Heart right ventricle (tissue), 16 donors: ENCODE results near the gene SCAF8. TPM values are rescaled to one million over a fixed set of nuclear protein-coding genes. Genes with fewer than 3 reads are reported as not detected.

Source experiments
- ATAC-seq, 8 donors: fragments of 200-7000 bp; cut with Tn5 transposase; one replicate each; pipeline ENCODE4 v1.9.1; 2020; ENCODE audit warnings: mild to moderate bottlenecking in 8 of 8, moderate library complexity in 8 of 8, moderate number of reproducible peaks in 1 of 8
- DNase-seq, 2 donors: peaks; one replicate each; pipeline ENCODE4 v3.0.0-alpha.2; 2020
- H3K27ac ChIP-seq, 10 donors: fragments of 200-600 bp; sonication (generic) in 2 of 10; one replicate each; pipeline versions ENCODE4 v1.5.0 to v1.8.0; 2020 to 2022; ENCODE audit warnings: mild to moderate bottlenecking in 3 of 10
- H3K27me3 ChIP-seq, 7 donors: fragments of 200-600 bp; one replicate each; pipeline ENCODE4 v1.8.0; 2021 to 2022; ENCODE audit warnings: mild to moderate bottlenecking in 2 of 7
- H3K36me3 ChIP-seq, 9 donors: fragments of 200-600 bp; sonication (generic) in 1 of 9; one replicate each; pipeline versions ENCODE4 v1.5.0 to v1.8.0; 2020 to 2022; ENCODE audit warnings: mild to moderate bottlenecking in 2 of 9
- H3K4me1 ChIP-seq, 9 donors: fragments of 200-600 bp; sonication (generic) in 1 of 9; one replicate each; pipeline versions ENCODE4 v1.5.0 to v1.8.0; 2020 to 2022; ENCODE audit warnings: mild to moderate bottlenecking in 4 of 9
- H3K4me3 ChIP-seq, 10 donors: fragments of 200-600 bp; sonication (generic) in 2 of 10; one replicate each; pipeline versions ENCODE4 v1.5.0 to v1.8.0; 2020 to 2022; ENCODE audit warnings: mild to moderate bottlenecking in 7 of 10, moderate library complexity in 2 of 10
- H3K9me3 ChIP-seq, 11 donors: fragments of 200-600 bp in 10 of 11; sonication (generic) in 2 of 11; one replicate each; pipeline versions ENCODE4 v1.5.0 to v1.8.0; 2013 to 2022; ENCODE audit warnings: mild to moderate bottlenecking in 2 of 11, control low read depth in 1 of 11, moderate library complexity in 1 of 11
- CTCF ChIP-seq, 9 donors: fragments of 200-600 bp; sonication (generic) in 2 of 9; IDR thresholded peaks; one replicate each; pipeline versions ENCODE4 v1.5.0 to v1.8.0; 2021 to 2022; ENCODE audit warnings: antibody characterized with exemption in 9 of 9, mild to moderate bottlenecking in 5 of 9, moderate library complexity in 1 of 9
- WGBS, 2 donors: extraction: QIAGEN DNeasy Blood & Tissue Kit; methylation state at CpG; one replicate each; pipeline ENCODE4 v1.1.7; 2013; ENCODE audit warnings: inconsistent platforms in 1 of 2; 5-methylcytosine and 5-hydroxymethylcytosine counted together
- intact Hi-C, 10 donors: fragments of 100-400 bp; cut with DNase I; formaldehyde crosslinking; loops; one replicate each; pipeline versions ENCODE4 v1.11.1 to v1.14.2; 2022
- polyA plus RNA-seq, 2 donors: library from polyadenylated mRNA; stranded (reverse); fragments of 200-250 nt; gene quantifications; one replicate each; pipeline ENCODE4 v1.2.3, GENCODE V29; 2013
- total RNA-seq, 10 donors: library from RNA; stranded (reverse); fragmentation: NEBNext Ultra II Directional in 3 of 10; extraction: Animal tissue kit (Norgen Biotek cat#: 25700) in 3 of 10; gene quantifications; one replicate each; pipeline versions ENCODE4 v1.2.1 to v1.2.4, GENCODE V29; 2021 to 2023
- donor health status: Arrhythmogenic right ventricular cardiomyopathy.
- donor health status: ischemic (EF 13 %, LVEDD 7.1; RV severe dilation, severe dysfunction).
- donor health status: healthy with polysubstance abuse.
- donor health status: DM: no; HTN: yes; CAD: no.
- donor health status: DM: no; HTN: no; CAD: no.
- donor health status: ischemic (EF 25% LVEDD 6.9; RV normal size, moderate dysfunction).
- donor health status: ischemic (EF 25% LVEDD 5.7; RV mildly dilated, moderate dysfunction).
- donor health status: healthy.
- donor health status: DM: yes; HTN: yes; CAD: no.
- donor health status: Ischemic cardiomyopathy.
- donor health status: ischemic (EF 35%, LVEDD 5.7; RV mildly dilated, moderate dysfunction).
- donor health status: nonischemic (EF 11% LVEDD 7.7; RV severe dilation, severe dysfunction).
- donor health status: DM: yes; HTN: yes; CAD: no.
- donor health status: PGD.
- donor health status: ischemic (EF 29% LVEDD 5.4; RV normal size, mild dysfunction).
- donor health status: nonischemic (EF 23%, LVEDD 6.1; RV moderate dilation, normal function).

The SCAF8 gene
- total and polyA plus RNA-seq, 12 donors, result 6.7 to 96.1 (median 62.8) TPM

GRCh38 chr6:154847318-154847717 lies 114.1 kb downstream of the SCAF8 start:
- H3K4me1 ChIP-seq, result peaks cover 0 to 49% (median 22%) of the 10 kb centered on the region in 9 donors
- no peak for TF ChIP-seq CTCF (IDR thresholded peaks at IDR 0.05)
- H3K27ac ChIP-seq, result no peak overlapping the region
- ATAC-seq (no peak), DNase-seq (no peak)
- H3K27me3 ChIP-seq, result no peaks in the 10 kb centered on the region
- 92 to 96% methylated on average over 2 of the region's 2 CpGs for WGBS, 2 donors
- no peaks in the 10 kb centered on the region for H3K36me3 ChIP-seq
- intact Hi-C loops, result loop anchor here in 1 of 10 donors (5.0 kb wide), 1 partner anchor 1995 kb away; no protein-coding TSS in a partner anchor
- H3K9me3 ChIP-seq, result peaks cover 0 to 9% (median 0%) of the 10 kb centered on the region in 11 donors
- no peak overlapping the region for H3K4me3 ChIP-seq

- peaks cover 0 to 37% (median 10%) of the 10 kb centered on the region in 9 donors for H3K4me1 ChIP-seq
- DNase-seq (no peak), ATAC-seq (no peak)
- no peak for TF ChIP-seq CTCF (IDR thresholded peaks at IDR 0.05)
- no peak overlapping the region for H3K27ac ChIP-seq
- no peak overlapping the region for H3K4me3 ChIP-seq
- H3K36me3 ChIP-seq, result peaks cover 0 to 8% (median 0%) of the 10 kb centered on the region in 9 donors
- no peaks in the 10 kb centered on the region for H3K27me3 ChIP-seq
- H3K9me3 ChIP-seq, result peaks cover 0 to 9% (median 0%) of the 10 kb centered on the region in 11 donors
- intact Hi-C loops, result loop anchor here in 1 of 10 donors (5.0 kb wide), 1 partner anchor 1994 kb away; no protein-coding TSS in a partner anchor
Observed at GRCh38 chr6:154848580-154848979, 115.4 kb downstream of the SCAF8 start.

- Histone ChIP-seq H3K27ac (no peak overlapping the region), H3K4me1 (peaks cover 0 to 28% (median 2%) of the 10 kb centered on the region in 9 donors), H3K4me3 (no peak overlapping the region), H3K27me3 (no peaks in the 10 kb centered on the region), H3K9me3 (peaks cover 0 to 9% (median 0%) of the 10 kb centered on the region in 11 donors), H3K36me3 (peaks cover 0 to 8% (median 0%) of the 10 kb centered on the region in 9 donors)
- no peak for DNase-seq
- intact Hi-C loops, result loop anchor here in 1 of 10 donors (5.0 kb wide), 1 partner anchor 1993 kb away; no protein-coding TSS in a partner anchor
- no peak for TF ChIP-seq CTCF (IDR thresholded peaks at IDR 0.05)
- 90 to 100% methylated on average over 1 of the region's 1 CpG for WGBS, 2 donors
- ATAC-seq, result no peak
Observed at GRCh38 chr6:154849475-154849874, 116.3 kb downstream of the SCAF8 start.

- H3K27ac ChIP-seq, result no peak overlapping the region
- H3K4me3 ChIP-seq, result no peak overlapping the region
- peaks cover 0 to 8% (median 0%) of the 10 kb centered on the region in 9 donors for H3K36me3 ChIP-seq
- DNase-seq (no peak), ATAC-seq (no peak)
- no peaks in the 10 kb centered on the region for H3K27me3 ChIP-seq
- 71 to 72% methylated on average over 3 of the region's 3 CpGs for WGBS, 2 donors
- TF ChIP-seq CTCF (IDR thresholded peaks at IDR 0.05), result no peak
- H3K9me3 ChIP-seq, result peaks cover 0 to 9% (median 0%) of the 10 kb centered on the region in 11 donors
- intact Hi-C loops, result no loop called here
- H3K4me1 ChIP-seq, result peaks cover 0 to 17% (median 0%) of the 10 kb centered on the region in 9 donors
Observed at GRCh38 chr6:154852687-154853086, 119.5 kb downstream of the SCAF8 start.
